ENCODE results near the gene CFAP100.

CFAP100 gene

GRCh38 chr3:126357295-126358037, 37.2 kb upstream of the CFAP100 start, which contains the start of gene KLF15 (continued):
- TF ChIP-seq SP3 (tag by site-specific recombination; IDR thresholded peaks at IDR 0.05): peak; percentile 39
- TF ChIP-seq TRIM28 (IDR thresholded peaks at IDR 0.05; ENCODE audit: borderline replicate concordance, low read length): 0 out of 2 replicates have a peak, but pooled peaks have one; percentile 37
- peak; percentile 82 for TF ChIP-seq ZNF600 (tag by site-specific recombination; IDR thresholded peaks at IDR 0.05)
- peak; percentile 36; the same call in 1 of the 2 replicates for TF ChIP-seq SP7 (tag by site-specific recombination; IDR thresholded peaks at IDR 0.05)
- no peak for TF ChIP-seq ZNF501 (tag by site-specific recombination; IDR thresholded peaks at IDR 0.05)
- TF ChIP-seq ZBTB48 (tag by site-specific recombination; IDR thresholded peaks at IDR 0.05): peak; percentile 64
- TF ChIP-seq KLF9 (tag by site-specific recombination; IDR thresholded peaks at IDR 0.05; ENCODE audit: low read depth): peak; percentile 63; the same call in 1 of the 2 replicates
- TF ChIP-seq ZSCAN30 (tag by site-specific recombination; IDR thresholded peaks at IDR 0.05): 0 out of 2 replicates have a peak, but pooled peaks have one; percentile 7
- TF ChIP-seq KLF10 (tag by site-specific recombination; IDR thresholded peaks at IDR 0.05): peak; percentile 95
- no peak for TF ChIP-seq ZNF747 (tag by site-specific recombination; IDR thresholded peaks at IDR 0.05)
- TF ChIP-seq PRDM10 (tag by site-specific recombination; IDR thresholded peaks at IDR 0.05): peak; percentile 43
- TF ChIP-seq SP2 (tag by site-specific recombination; IDR thresholded peaks at IDR 0.05): peak; percentile 39; the same call in 1 of the 2 replicates
- TF ChIP-seq ZFP37 (tag by site-specific recombination; IDR thresholded peaks at IDR 0.05): 0 out of 2 replicates have a peak, but pooled peaks have one; percentile 48
- no peak for TF ChIP-seq SETDB1 (IDR thresholded peaks at IDR 0.05; ENCODE audit: insufficient read length, low read length)
- TF ChIP-seq ZNF335 (tag by site-specific recombination; conservative IDR thresholded peaks at IDR 0.05): peak; percentile 73
- peak; percentile 60; the same call in 1 of the 2 replicates for TF ChIP-seq KLF8 (tag by site-specific recombination; IDR thresholded peaks at IDR 0.05)
- TF ChIP-seq ZNF791 (tag by site-specific recombination; IDR thresholded peaks at IDR 0.05): no peak
- no peak for TF ChIP-seq HOXA7 (CRISPR knock-in tag; IDR thresholded peaks at IDR 0.05; ENCODE audit: borderline replicate concordance)
- no peak for TF ChIP-seq ELK4 (IDR thresholded peaks at IDR 0.05; ENCODE audit: borderline replicate concordance, low read depth, low read length)
- TF ChIP-seq GLIS2 (tag by site-specific recombination; IDR thresholded peaks at IDR 0.05): peak; percentile 64
- TF ChIP-seq ZNF529 (tag by site-specific recombination; IDR thresholded peaks at IDR 0.05; ENCODE audit: insufficient replicate concordance): no peak

- H3K27ac ChIP-seq (ENCODE audit: extremely low read depth, low read depth, low read length): no peak overlapping the region
- no peak overlapping the region for H3K4me3 ChIP-seq (ENCODE audit: low read depth, low read length)
- H3K36me3 ChIP-seq (ENCODE audit: control insufficient read depth in 2 of 2, insufficient read depth in 1 of 2, low read length in 2 of 2): no peaks in the 10 kb centered on the region
- CTCF ChIA-PET: no interaction called here
- POLR2A ChIA-PET: interaction anchor here (0.7 kb wide), 1 partner anchor 628 kb away, joined by 7 read pairs; no protein-coding TSS in a partner anchor
- H3K9me3 ChIP-seq (ENCODE audit: control insufficient read depth, insufficient read depth, low read depth, low read length): no peaks in the 10 kb centered on the region
- H3K4me1 ChIP-seq (ENCODE audit: control insufficient read depth, insufficient read depth, low read length): no peaks in the 10 kb centered on the region; the same call in 1 of the 2 replicates
- TF ChIP-seq TCF7L2 (IDR thresholded peaks at IDR 0.05; ENCODE audit: borderline replicate concordance, low read depth, low read length): no peak
- TF ChIP-seq ZNF24 (tag by site-specific recombination; IDR thresholded peaks at IDR 0.05): no peak
- no peak for TF ChIP-seq ZNF626 (tag by site-specific recombination; IDR thresholded peaks at IDR 0.05)
- TF ChIP-seq ZNF747 (tag by site-specific recombination; IDR thresholded peaks at IDR 0.05): no peak
- TF ChIP-seq ZNF629 (tag by site-specific recombination; IDR thresholded peaks at IDR 0.05): 0 out of 2 replicates have a peak, but pooled peaks have one; percentile 16
- no peak for TF ChIP-seq OSR2 (tag by site-specific recombination; IDR thresholded peaks at IDR 0.05)
- no peak for TF ChIP-seq ZNF791 (tag by site-specific recombination; IDR thresholded peaks at IDR 0.05)
- no peak for TF ChIP-seq GLI4 (tag by site-specific recombination; IDR thresholded peaks at IDR 0.05)
- TF ChIP-seq ATF2 (tag by site-specific recombination; IDR thresholded peaks at IDR 0.05; ENCODE audit: low read depth): no peak
- 0 out of 2 replicates have a peak, but pooled peaks have one; percentile 52 for TF ChIP-seq ZBTB17 (tag by site-specific recombination; IDR thresholded peaks at IDR 0.05)
- TF ChIP-seq ZNF391 (tag by site-specific recombination; IDR thresholded peaks at IDR 0.05; ENCODE audit: borderline replicate concordance, low read depth): no peak
- TF ChIP-seq GLIS2 (tag by site-specific recombination; IDR thresholded peaks at IDR 0.05): no peak
- no peak; the same call in 1 of the 2 replicates for TF ChIP-seq GLIS1 (tag by site-specific recombination; IDR thresholded peaks at IDR 0.05)
Measured at GRCh38 chr3:126358038-126358815, 36.5 kb upstream of the CFAP100 start.
